DMS53 treated with DMSO at 0.1 percent for 48 hours (cell line): ENCODE data around the gene DKKL1.

Source experiments
- DNase-seq: peaks from one replicate; lab custom pipeline; 2025; ENCODE audit not compliant: unreplicated experiment; lab: John Stamatoyannopoulos, UW

DKKL1 gene

GRCh38 chr19:49337267-49338022, 26.2 kb upstream of the DKKL1 start:
- no peak for DNase-seq

- DNase-seq: no peak
Observed at GRCh38 chr19:49338023-49338677, 25.5 kb upstream of the DKKL1 start.

DNA sequence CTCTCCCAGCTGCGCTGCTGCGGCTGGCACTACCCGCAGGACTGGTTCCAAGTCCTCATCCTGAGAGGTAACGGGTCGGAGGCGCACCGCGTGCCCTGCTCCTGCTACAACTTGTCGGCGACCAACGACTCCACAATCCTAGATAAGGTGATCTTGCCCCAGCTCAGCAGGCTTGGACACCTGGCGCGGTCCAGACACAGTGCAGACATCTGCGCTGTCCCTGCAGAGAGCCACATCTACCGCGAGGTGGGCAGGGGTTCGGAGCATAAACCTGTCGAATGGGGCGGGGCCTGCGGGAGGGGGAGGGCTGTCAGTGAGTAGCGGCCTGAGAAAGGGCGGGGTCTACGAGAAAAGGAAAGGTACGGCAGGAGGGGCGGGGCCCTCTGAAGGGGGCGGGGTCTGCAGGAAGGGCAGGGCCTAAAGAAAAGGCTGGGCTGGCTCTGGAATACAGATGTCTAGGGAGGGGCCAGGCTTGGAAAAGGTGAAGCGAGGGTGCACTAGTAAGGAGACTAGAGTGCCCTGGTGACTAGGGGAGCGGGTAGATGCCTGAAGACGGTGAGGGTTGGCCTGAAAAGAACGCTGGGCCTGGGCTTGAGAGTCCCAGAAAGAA, 24.9 kb upstream of the DKKL1 start:
- DNase-seq: no peak

DNA sequence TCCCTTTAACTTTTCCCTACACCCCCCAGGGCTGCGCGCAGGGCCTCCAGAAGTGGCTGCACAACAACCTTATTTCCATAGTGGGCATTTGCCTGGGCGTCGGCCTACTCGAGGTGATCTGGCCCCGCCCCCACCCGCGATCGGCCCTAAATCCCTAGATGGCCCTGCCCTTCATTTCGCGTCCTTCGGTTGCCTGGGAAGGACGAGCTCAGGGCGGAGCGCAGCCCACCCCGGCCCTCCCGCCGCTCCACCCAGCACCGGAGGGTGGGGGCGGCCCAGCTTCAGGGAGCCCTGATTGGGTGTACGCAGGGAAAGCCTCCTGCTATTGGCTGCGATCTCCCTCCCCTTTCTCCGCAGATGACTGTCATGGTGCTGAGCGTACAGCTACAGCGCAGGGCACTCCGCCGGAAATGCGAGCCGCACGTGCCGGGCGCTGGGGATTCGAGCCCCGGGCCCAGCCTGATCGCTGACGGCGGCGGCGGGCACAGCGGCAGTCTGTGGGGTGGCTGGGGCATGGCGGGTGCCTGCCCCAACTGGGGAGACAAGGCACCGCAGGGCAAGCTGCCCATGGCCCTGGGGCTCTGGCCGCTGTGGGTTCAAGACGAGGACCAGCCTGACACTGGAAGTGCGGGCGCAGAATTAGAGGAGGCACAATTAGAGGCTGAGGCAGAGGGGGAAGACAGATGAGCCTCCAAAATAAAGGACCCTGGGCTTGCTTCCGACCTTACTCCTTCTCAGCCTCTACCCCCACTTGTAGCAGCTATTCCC, 24.2 kb upstream of the DKKL1 start:
- DNase-seq: no peak

DNA sequence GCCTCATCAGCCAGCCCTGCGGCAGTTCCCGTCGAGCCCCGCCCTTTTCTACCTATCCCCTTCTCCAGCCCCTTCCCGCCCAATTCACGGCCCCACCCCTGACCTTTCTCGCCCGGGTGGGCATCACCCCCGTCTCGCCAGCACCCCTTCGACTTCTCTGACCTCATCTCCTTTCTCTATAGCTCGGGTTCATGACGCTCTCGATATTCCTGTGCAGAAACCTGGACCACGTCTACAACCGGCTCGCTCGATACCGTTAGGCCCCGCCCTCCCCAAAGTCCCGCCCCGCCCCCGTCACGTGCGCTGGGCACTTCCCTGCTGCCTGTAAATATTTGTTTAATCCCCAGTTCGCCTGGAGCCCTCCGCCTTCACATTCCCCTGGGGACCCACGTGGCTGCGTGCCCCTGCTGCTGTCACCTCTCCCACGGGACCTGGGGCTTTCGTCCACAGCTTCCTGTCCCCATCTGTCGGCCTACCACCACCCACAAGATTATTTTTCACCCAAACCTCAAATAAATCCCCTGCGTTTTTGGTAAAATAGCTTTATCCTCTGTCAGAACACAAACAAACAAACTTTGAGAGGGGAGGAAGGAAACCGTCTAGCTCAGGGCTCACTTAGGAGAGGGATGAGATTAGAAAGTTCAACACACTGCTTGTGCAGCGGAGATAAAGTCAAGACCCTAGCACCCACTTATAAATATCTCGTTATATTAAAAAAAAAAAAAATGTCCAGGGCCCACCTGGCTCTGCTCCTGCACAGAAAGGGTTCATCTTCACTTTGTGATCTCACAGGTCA, 23.4 kb upstream of the DKKL1 start:
- DNase-seq: no peak

DNA sequence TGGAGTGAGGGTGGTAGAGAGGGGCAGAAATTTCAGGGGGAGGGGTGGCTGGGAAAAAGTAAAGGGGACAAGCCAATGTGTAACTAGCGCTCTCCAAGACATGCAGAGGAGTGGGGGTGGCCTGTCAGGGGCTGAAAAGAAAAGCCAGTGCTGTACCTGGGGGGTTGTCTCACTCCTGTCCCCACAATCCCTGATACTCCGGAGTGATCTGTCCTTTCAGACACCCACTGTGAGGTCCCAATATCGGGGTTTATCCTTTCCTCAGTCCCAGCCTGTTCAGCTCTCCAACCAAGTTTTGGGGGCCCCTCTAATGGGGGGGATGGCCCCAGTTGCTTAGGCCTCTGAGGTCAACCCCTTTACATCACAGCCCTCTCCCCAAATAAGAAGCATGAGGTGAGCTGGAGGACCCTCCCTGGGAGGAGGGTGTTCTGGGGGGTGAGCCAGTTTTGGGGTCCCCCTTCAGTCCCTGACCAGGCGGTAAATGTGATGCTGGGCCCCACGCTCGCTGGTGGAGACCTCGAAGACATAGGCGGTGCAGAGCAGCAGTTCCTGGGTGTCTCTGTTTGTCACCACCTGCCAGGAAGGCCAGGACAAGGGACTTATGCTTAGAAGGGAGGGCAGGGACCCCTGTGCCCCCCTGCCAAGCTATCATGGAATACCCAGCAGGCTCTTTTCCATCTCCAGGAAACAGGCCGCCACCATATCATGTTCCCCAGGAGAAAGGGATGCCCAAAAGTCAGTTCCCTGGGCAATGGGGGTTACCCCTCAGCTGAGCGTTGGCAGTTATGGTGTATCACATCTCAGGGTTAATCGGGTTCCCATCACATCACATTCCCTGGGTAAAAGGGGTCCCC, 22.6 kb upstream of the DKKL1 start:
- no peak for DNase-seq

DNA sequence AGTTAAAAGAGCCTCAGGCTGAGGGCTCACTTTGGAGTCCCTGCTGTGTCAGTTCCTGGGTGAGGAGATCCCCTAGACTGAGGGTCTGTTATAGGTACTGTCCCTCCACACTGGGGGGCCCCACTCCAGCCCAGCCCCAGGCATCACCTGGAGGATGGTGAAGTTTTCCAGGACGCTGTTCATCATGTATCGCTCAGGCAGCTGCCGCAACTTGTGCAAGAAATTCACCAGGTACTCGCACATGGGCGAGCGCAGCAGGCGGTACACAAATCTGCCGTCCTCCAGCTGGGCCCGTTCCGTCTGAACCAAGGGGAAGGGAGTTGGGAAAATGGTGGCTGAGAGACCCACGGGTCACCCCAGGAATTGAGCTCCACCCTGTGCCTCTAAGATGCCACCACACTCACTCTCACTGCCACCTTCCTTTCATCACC, 21.4 kb upstream of the DKKL1 start:
- no peak for DNase-seq

- DNase-seq: no peak
Observed at GRCh38 chr19:49343123-49343522, 20.6 kb upstream of the DKKL1 start.

GRCh38 chr19:49344505-49345423, 18.9 kb upstream of the DKKL1 start:
- no peak for DNase-seq

DNA sequence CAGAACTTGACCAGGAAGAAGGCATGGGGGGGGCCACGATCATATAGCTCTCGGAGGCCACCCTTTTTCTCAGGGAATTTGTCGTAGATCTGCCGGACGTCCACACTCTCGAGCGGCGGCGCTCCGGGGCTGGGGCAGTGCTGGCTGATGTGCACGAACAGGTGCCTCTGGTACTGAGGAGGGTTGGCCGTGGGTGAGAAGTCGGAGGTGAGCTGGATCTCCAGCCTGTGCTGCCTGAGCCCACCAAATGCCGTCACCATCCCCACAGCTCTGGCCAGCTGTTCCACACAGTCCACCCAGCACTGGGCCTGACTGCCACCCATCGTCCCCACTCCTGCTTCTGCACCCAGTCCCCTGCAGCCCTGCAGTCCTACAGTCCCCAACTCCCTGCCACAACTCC, 16.5 kb upstream of the DKKL1 start:
- DNase-seq: no peak

DNA sequence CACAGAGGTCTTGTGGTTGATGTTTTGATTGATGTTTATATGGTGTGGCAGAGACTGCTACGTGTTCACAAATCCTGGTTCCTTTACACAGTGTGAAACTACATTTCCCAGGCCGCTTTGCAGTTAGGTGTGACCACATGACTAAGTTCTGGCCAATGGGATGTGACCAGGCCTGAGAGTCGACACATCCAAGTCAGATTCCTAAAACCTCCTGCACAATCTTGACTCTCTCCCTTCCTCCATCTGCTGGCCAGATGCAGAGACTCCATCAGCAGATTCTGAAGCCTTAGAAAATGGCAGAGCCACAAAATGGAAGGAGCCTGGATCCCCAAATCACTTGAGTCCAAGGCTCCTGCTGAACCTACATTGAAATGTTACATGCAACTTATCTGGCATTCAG, 15.8 kb upstream of the DKKL1 start:
- no peak for DNase-seq

DNA sequence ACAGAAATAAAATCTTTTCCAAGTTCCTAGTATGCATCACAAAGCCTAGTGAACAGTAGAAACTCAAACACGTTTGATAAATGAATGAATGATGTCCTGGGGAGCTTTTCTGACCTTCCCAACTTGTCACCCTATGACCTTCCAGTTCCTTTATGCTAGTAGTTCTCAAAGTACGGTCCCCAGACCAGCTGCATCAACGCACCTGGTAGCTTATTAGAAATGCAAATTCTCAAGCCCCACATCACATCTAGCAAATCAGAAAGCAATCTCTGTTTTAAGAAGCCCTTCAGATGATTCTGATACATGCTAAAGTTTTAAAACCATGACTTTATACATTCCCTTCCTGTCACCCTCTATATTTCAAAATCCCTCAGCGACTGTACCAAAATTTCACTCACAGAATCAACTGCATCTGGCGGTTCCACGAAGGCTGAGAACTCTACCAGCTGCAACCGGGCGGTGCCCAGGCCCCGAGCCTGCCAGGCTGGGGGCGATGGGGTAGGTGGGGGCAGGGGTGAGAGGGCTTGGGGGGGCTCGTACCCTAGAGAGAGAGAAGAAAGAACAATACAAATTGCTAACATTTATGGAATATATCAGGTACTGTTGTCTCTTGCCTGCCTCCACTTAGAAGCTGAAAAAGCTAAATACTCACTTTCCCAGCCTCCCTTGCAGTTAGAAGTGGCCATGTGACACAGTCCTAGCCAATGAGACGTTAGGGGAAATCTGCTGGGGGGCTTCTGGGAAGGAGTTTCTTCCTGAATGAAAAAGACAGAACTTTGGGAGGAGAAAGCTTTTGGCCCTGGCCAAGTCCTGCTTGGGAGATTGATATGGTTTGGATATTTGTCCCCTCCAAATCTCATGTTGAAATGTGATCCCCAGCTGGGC, 15.1 kb upstream of the DKKL1 start:
- no peak for DNase-seq

- DNase-seq: no peak
Observed at GRCh38 chr19:49349567-49349966, 14.1 kb upstream of the DKKL1 start.

- no peak for DNase-seq
Observed at GRCh38 chr19:49355909-49356353, 7.7 kb upstream of the DKKL1 start.

DNA sequence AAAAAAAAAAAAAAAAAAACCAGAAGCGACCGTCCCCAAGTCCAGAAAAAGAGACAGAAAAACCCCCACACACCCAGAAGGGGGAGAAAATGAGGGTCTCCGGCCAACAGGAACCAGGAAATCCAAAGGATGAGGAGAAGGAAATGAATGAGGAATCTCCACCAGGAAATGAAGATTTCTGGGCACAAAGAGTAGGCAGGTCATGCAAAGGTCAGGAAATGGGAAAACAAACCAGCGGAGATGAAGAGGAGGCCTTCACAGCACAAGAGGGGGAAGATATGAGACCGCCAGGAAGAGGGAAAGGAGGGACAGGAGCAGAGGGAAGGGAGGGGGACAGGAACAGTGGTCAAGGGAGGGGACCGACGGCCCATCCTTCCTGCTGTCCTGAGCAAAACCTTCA, 7.3 kb upstream of the DKKL1 start:
- DNase-seq: no peak

DNA sequence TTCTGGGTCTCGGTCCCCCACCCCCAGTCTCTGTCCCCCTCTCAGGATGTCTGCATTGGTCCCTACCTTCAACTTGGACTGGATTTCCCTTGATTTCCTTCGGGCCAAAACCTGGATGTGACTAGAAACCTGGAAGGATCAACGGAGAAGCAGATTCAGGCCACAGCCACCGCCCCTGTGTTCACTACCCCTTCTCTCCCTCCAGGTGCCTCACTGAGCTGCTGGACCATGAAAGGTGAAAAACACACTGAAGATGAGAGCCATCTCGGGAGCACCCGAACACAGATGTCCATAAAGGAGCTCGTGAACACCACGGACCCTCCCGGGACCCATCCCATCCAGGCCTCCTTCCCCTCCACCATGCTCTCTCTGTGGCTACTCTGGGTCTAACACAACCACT, 6.5 kb upstream of the DKKL1 start:
- DNase-seq: no peak

GRCh38 chr19:49359851-49360820, 3.5 kb upstream of the DKKL1 start:
- DNase-seq: no peak
